HEK293 (cell line): ENCODE data around the gene CD79A.

ENCODE experiments used
- CTCF ChIP-seq: fragments of 450-650 bp; formaldehyde crosslinking; IDR thresholded peaks from 2 replicates; pipeline ENCODE4 v1.5.1; 2016; ENCODE audit warnings: missing biosample characterization, missing genetic modification characterization
- REST ChIP-seq: fragments of 450-650 bp; formaldehyde crosslinking; IDR thresholded peaks from 2 replicates; pipeline ENCODE4 v1.5.1; 2016; ENCODE audit warnings: missing biosample characterization, missing genetic modification characterization
- SP2 ChIP-seq: fragments of 450-650 bp; formaldehyde crosslinking; IDR thresholded peaks from 2 replicates; pipeline ENCODE4 v1.5.1; 2016; ENCODE audit warnings: missing biosample characterization, missing genetic modification characterization
- ZBTB1 ChIP-seq: fragments of 450-650 bp; formaldehyde crosslinking; IDR thresholded peaks from 2 replicates; pipeline ENCODE4 v1.5.1; 2016; ENCODE audit warnings: missing biosample characterization, missing genetic modification characterization
- ZNF138 ChIP-seq: fragments of 450-650 bp; formaldehyde crosslinking; IDR thresholded peaks from 2 replicates; pipeline ENCODE4 v1.5.1; 2016; ENCODE audit warnings: missing biosample characterization, missing genetic modification characterization, borderline replicate concordance
- ZNF473 ChIP-seq: fragments of 450-650 bp; formaldehyde crosslinking; IDR thresholded peaks from 2 replicates; pipeline ENCODE4 v1.5.1; 2017; ENCODE audit warnings: missing biosample characterization, missing genetic modification characterization
- ZNF600 ChIP-seq: fragments of 450-650 bp; formaldehyde crosslinking; IDR thresholded peaks from 2 replicates; pipeline ENCODE4 v1.5.1; 2016; ENCODE audit warnings: missing biosample characterization, missing genetic modification characterization

GRCh38 chr19:41894350-41894749, 17.3 kb downstream of the CD79A start:
- TF ChIP-seq CTCF (tag by site-specific recombination) (no peak), ZBTB1 (tag by site-specific recombination) (no peak), REST (no peak), ZNF600 (tag by site-specific recombination) (no peak), ZNF473 (no peak), ZNF138 (tag by site-specific recombination) (no peak), SP2 (tag by site-specific recombination) (0 out of 2 replicates have a peak, but pooled peaks have one; percentile 2)
